T-helper 1 cell treated with Interleukin-12 subunit alpha and Interleukin-12 subunit beta and Interleukin-4 antibody, amounts not matched to agents 30 ng/mL and 1 ng/mL, for 36 hours (primary cell): ENCODE measurements around the gene LIN52. TPM values are rescaled to one million over a fixed set of nuclear protein-coding genes. Genes with fewer than 3 reads are reported as not detected.
"Not testable (repeated sequence)": the region's sequence is repeated elsewhere in the genome, so short reads cannot be mapped to it uniquely, and the experiment has no call there.

Experiments used
- intact Hi-C: fragments of 100-400 bp; cut with micrococcal nuclease; formaldehyde crosslinking; loops from one replicate; pipeline ENCODE4 v1.15.1; 2024
- total RNA-seq: library from RNA; stranded (reverse); gene quantifications from 2 replicates; pipeline ENCODE4 v1.2.3, GENCODE V29; 2022

Gene LIN52
- total RNA-seq, 1 donor from 2014 or later = 17.2 TPM

DNA sequence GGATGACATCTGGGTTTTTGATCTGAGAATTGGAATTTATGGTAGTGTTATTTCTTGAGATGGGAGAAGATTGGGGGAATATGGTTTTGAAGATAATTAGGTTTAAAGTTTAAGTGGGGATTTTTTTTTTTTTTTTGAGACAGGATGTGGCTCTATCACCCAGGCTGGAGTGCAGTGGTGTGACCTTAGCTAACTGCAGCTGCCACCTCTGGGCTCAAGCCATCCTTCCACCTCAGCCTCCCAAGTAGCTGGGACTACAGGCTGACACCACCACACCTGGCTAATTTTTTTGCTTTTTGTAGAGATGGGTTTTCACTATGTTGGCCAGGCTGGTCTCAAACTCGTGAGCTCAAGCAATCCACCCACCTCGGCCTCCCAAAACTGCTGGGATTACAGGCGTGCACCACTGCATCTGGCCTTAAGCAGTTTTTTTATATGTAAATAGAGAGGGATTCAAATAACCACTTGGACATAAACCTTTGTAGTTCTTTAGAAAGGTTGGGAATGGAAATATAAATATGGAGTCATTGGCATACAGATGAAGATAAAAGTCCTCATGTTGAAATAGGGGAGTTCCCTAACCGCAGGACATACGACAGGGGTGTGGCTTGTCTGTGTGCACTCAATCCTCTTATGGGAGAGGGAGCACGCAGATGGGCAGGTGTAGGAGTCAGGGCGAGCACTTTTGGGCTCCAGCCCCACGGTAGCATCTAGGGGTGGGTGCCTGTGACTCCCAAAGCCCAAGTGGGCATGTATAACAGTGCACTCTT lies 4.7 kb downstream of the LIN52 start:
- intact Hi-C loops = loop anchor here (5.0 kb wide), 1 partner anchor 623 kb away; the partner anchor contains the start of genes AREL1 and FCF1

- intact Hi-C loops = no loop called here
Observed at GRCh38 chr14:74105381-74105780, 20.6 kb downstream of the LIN52 start.

DNA sequence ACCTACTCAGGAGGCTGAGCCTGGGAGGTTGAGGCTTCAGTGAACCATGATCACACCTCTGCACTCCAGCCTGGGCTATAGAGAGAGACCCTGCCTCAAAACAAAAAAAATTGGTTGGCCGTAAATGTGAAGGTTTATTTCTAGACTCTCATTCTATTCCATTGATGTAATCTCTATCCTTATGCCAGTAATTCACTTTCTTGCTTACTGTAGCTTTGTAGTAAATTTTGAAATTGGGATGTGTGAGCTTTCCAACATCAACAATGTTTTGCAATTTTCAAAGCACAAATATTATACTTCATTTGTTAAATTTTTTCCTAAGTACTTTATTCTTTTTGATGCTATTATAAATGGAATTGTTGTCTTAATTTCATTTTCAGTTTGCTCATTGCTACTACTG lies 24.6 kb downstream of the LIN52 start:
- intact Hi-C loops = no loop called here

DNA sequence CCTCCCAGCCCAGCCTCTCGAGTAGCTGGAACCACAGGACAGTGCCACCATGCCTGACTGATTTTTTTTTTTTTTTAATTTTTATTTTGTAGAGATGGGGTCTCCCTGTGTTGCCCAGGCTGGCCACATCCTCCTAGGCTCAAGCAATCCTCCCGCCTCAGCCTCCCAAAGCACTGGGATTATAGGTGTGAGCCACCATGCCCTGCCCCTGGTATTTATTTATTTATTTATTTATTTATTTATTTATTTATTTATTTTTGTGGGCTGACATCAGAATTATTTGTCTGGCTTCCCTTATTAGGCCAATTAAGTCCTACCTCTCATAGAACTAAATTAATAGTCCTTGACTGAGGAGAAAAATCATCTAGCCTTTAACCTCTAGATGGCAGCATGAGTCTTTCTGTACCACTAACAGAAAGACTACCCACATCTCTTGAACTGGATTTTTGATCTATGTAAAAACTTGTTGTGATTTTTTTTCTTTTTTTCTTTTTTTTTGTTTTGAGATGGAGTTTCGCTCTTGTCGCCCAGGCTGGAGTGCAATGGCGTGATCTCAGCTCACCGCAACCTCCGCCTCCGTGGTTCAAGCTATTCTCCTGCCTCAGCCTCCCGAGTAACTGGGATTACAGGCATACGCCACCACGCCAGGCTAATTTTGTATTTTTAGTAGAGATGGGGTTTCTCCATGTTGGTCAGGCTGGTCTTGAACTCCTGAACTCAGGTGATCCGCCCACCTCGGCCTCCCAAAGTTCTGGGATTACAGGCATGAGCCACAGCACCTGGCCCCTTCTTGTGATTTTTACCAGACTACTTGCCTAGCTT lies 26.9 kb downstream of the LIN52 start:
- intact Hi-C loops = loop anchor here (1.0 kb wide), 3 partner anchors 106 to 146 kb away; no protein-coding TSS in a partner anchor

DNA sequence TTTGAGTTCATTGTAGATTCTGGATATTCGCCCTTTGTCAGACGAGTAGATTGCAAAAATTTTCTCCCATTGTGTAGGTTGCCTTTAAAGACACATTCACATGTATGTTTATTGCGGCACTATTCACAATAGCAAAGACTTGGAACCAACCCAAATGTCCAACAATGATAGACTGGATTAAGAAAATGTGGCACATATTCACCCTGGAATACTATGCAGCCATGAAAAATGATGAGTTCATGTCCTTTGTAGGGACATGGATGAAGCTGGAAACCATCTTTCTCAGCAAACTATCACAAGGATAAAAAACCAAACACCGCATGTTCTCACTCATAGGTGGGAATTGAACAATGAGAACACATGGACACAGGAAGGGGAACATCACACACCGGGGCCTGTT lies 40.7 kb downstream of the LIN52 start:
- intact Hi-C loops = not testable (repeated sequence)

DNA sequence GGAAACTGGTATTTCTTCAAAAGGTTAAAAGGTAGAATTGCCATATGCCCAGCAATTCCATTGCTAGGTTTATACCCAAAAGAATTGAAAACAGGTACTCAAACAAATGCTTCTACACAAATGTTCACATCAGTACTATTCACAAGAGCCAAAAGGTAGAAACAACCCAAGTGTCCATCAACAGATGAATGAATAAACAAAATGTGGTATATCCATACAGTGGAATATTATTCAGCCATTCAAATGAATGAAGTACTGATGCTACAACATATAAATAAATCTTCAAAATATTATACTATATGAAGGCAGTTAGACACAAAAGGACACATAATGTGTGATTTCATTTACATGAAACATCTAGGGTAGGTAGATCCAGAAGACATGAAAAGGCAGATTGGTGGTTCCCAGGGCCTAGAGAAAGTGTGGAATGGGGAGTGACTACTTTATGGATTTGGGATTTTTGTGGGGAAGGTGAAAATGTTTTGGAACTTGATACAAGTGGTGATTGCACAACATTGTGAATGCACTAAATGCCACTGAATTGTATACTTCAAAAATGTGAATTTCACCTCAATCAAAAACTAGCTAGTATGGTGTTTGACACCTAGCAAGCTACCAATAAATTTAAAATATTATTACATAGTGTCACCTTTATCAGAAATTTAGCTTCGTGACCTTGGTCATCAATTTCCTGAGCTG lies 41.7 kb downstream of the LIN52 start:
- intact Hi-C loops = loop anchor here (1.0 kb wide), 1 partner anchor 31 kb away; no protein-coding TSS in a partner anchor

GRCh38 chr14:74127634-74128033 lies 42.9 kb downstream of the LIN52 start:
- intact Hi-C loops = no loop called here

- intact Hi-C loops = no loop called here
Observed at GRCh38 chr14:74133833-74134481, 49.2 kb downstream of the LIN52 start.

DNA sequence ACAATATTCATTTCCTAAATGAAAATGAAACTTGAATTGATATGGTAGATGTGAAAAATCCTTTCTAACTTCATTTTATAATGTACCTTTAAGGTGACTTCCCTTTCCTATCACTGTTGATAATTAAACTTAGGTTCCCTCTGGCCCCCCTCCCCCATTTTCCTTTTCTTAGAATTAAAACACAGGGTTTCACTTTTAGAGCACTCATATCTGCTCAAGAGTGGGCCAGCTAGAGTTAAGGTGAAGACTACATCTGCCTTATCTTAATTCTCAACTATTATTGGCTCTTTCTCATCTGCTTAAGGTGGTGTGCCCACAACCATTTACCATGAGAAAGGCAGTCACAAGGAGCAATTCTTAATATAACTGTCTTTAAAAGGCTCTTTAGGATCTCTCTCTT lies 49.7 kb downstream of the LIN52 start:
- intact Hi-C loops = no loop called here

DNA sequence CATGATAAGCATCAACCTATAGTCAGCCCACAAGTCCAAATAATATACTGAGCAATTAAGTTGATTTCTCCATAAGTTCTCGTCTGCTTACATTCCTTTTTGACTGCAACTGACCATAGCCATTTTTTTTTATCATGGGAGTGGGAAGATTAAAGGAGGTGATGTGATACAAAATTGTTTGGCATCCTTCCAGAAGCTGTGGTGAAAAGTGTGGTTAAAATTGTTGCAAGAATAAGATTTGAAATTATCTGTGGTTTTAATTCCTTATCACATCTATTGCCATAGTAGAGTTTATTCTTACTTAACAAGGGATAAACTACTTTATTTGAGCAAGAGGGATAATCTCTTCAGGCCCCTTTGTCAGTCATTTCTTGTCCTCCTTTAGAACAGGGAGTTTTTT lies 50.7 kb downstream of the LIN52 start:
- intact Hi-C loops = no loop called here

- intact Hi-C loops = no loop called here
Observed at GRCh38 chr14:74140374-74140850, 55.7 kb downstream of the LIN52 start.

- intact Hi-C loops = no loop called here
Observed at GRCh38 chr14:74141703-74142102, 56.9 kb downstream of the LIN52 start.

DNA sequence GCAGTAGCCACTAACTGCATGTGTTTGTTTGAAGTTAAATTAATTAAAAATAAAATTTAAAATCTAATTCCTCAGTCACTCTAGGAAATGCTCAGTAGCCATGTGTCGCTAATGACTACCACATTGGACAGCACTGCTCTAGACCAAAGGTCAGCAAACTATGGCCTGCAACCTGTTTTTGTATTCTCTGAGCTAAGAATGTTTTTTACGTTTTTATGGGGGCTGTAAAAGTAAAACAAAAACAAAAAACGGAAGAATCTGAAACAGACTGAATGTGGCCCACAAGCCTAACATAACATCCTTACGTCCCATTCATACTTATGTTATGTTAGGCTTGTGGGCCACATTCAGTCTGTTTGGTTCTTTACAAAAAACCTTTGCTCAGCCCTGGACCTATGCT lies 57.8 kb downstream of the LIN52 start:
- intact Hi-C loops = no loop called here

DNA sequence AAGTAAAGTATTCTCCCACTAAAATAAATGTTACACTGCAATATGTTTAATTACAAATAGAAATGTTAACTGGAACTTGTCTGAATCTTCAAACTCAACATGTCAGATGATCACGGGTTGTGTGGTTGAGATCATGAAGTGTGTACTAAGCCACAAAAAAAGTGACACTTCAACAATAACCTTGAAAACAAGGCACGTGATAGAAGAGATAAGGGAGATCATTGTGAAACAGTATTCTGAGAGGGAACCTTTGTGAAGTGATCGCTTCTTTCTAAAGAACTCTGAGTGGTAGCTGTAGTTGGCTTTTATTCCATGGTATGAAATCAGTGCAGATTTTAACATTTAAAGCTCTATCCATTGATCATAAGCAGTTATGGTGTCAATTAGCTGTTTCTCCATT lies 60.0 kb downstream of the LIN52 start:
- intact Hi-C loops = no loop called here

DNA sequence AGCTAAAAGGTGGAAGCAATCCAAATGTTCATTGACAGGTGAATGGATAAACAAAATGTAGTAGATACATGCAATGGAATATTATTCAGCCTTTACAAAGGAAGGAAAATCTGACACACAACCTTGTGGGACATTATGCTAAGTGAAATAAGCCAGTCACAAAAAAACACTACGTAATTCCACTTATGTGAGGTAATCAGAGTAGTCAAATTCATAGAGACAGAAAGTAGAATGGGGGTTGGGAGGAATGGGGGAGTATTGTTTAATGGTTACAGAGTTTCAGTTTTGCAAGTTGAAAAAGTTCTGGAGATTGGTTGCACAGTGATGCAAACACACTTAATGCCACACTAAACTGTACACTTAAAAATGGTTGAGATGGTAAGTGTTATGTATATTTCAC lies 62.8 kb downstream of the LIN52 start:
- intact Hi-C loops = no loop called here

GRCh38 chr14:74148705-74149104 lies 63.9 kb downstream of the LIN52 start:
- intact Hi-C loops = no loop called here

DNA sequence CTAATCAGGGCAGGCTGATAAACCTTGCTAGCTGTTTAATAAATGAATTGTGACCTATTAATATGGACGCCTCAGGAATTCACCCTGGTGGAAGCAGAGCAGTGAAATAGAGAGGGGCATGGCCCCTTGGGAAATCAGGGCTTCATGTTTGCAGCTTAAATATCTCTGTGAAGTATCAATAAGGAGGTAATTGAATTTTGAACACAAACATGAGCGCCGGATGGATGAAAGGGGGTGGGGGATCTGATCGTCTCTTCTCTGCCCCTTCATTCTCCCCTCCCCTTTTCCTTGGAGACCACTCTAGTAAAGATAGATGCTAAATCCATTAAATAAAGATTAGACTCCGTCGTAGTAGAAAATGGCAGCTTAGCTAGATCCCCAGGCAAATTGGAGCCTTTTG lies 70.5 kb downstream of the LIN52 start:
- intact Hi-C loops = no loop called here

DNA sequence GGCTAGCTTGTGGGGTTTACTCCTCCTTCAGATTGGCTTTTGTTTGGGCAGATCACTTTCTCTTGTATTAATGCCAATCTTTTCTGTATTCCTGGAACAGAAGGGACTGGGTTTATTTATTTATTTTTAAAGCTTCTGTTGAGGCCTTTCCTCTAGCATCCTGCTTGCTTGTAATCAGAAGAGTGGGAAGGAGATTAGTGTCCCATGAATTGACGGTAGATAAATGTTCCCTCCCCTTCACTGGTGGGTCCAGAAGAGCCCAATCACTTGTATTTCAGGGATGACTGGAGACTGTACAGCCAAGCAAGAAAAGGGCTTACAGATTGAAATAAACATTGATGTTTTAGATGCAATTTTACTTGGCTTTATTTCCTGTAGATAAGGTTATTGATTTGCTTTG lies 71.0 kb downstream of the LIN52 start:
- intact Hi-C loops = no loop called here

DNA sequence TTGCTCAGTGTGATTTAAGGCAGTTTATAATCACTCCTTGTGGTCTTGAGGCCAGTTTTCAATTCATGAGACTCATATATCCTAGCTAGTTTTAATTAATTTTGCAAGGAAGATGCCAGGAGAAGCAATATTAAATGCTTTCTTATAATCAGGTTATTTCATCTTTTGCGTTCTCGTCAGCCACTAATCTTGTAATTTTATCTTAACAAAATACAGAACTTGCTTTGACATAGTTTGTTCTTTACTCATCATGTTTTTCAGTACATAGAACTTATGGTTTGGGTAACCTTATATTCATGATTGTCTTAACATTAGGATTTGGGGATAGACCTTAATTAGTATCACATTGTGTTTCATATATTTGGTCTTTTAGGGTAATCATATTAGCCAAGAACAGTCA lies 76.0 kb downstream of the LIN52 start:
- intact Hi-C loops = no loop called here

GRCh38 chr14:74161526-74162158 lies 76.9 kb downstream of the LIN52 start:
- intact Hi-C loops = no loop called here

GRCh38 chr14:74169906-74170305 lies 85.2 kb downstream of the LIN52 start:
- intact Hi-C loops = no loop called here
